ENCODE results near the gene OTOA.
"Not testable (repeated sequence)": the region's sequence is repeated elsewhere in the genome, so short reads cannot be mapped to it uniquely, and the experiment has no call there.

The OTOA gene

GRCh38 chr16:21722771-21723455 lies 59.1 kb downstream of the OTOA start:
- DNase-seq (ENCODE audit: low spot score), result no peak

- DNase-seq (ENCODE audit: low spot score), result no peak
Measured at GRCh38 chr16:21723532-21723931, 59.8 kb downstream of the OTOA start.

GRCh38 chr16:21727344-21727743 lies 63.6 kb downstream of the OTOA start:
- no peak for DNase-seq (ENCODE audit: low spot score)

- not testable (repeated sequence) for DNase-seq (ENCODE audit: low spot score)
Measured at GRCh38 chr16:21731233-21731632, 67.5 kb downstream of the OTOA start.

GRCh38 chr16:21740637-21741036 lies 76.9 kb downstream of the OTOA start:
- DNase-seq (ENCODE audit: low spot score), result not testable (repeated sequence)

GRCh38 chr16:21756192-21757079 lies 92.7 kb downstream of the OTOA start:
- not testable (repeated sequence) for DNase-seq (ENCODE audit: low spot score)

GRCh38 chr16:21757080-21757671 lies 93.4 kb downstream of the OTOA start:
- not testable (repeated sequence) for DNase-seq (ENCODE audit: low spot score)

- not testable (repeated sequence) for DNase-seq (ENCODE audit: low spot score)
Measured at GRCh38 chr16:21768280-21768679, 104.5 kb downstream of the OTOA start.

GRCh38 chr16:21768810-21769209 lies 105.0 kb downstream of the OTOA start:
- DNase-seq (ENCODE audit: low spot score), result not testable (repeated sequence)

GRCh38 chr16:21769284-21769683 lies 105.5 kb downstream of the OTOA start:
- DNase-seq (ENCODE audit: low spot score), result not testable (repeated sequence)

- DNase-seq (ENCODE audit: low spot score), result not testable (repeated sequence)
Measured at GRCh38 chr16:21770584-21770983, 106.8 kb downstream of the OTOA start.

- DNase-seq (ENCODE audit: low spot score), result not testable (repeated sequence)
Measured at GRCh38 chr16:21772547-21773206, 108.9 kb downstream of the OTOA start.

- not testable (repeated sequence) for DNase-seq (ENCODE audit: low spot score)
Measured at GRCh38 chr16:21773207-21773553, 109.4 kb downstream of the OTOA start.

- DNase-seq (ENCODE audit: low spot score), result not testable (repeated sequence)
Measured at GRCh38 chr16:21780525-21780924, 116.8 kb downstream of the OTOA start.

- DNase-seq (ENCODE audit: low spot score), result not testable (repeated sequence)
Measured at GRCh38 chr16:21790506-21790905, 126.7 kb downstream of the OTOA start.

- not testable (repeated sequence) for DNase-seq (ENCODE audit: low spot score)
Measured at GRCh38 chr16:21793310-21793709, 129.5 kb downstream of the OTOA start.

GRCh38 chr16:21798601-21799000 lies 134.8 kb downstream of the OTOA start:
- DNase-seq (ENCODE audit: low spot score), result not testable (repeated sequence)

- not testable (repeated sequence) for DNase-seq (ENCODE audit: low spot score)
Measured at GRCh38 chr16:21801538-21802374, 138.0 kb downstream of the OTOA start.

GRCh38 chr16:21802375-21802663 lies 138.6 kb downstream of the OTOA start:
- not testable (repeated sequence) for DNase-seq (ENCODE audit: low spot score)

All from globus pallidus (tissue), 1 donor.